B cell (primary cell): ENCODE results near the gene LCE1A. TPM values are rescaled to one million over a fixed set of nuclear protein-coding genes. Genes with fewer than 3 reads are reported as not detected.

ENCODE experiments used
- ATAC-seq: fragments of 200-7000 bp; cut with Tn5 transposase; one replicate; pipeline ENCODE4 v1.10.0; 2021; ENCODE audit warnings: low read depth, mild to moderate bottlenecking, moderate number of reproducible peaks, moderate library complexity
- CTCF ChIA-PET: fragments of 350-600 bp; sonication (Branson Sonifier 250); formaldehyde crosslinking; loops from one replicate; lab custom pipeline; 2021; ENCODE audit warnings: antibody characterized with exemption, inconsistent platforms; lab: Charles Lee
- POLR2A ChIA-PET: fragments of 350-600 bp; sonication (Branson Sonifier 250); formaldehyde crosslinking; loops from one replicate; lab custom pipeline; 2021; ENCODE audit warnings: antibody characterized with exemption; lab: Charles Lee
- DNase-seq: peaks from one replicate; pipeline ENCODE4 v3.0.0; 2013
- H2AFZ ChIP-seq: 2 replicates; pipeline ENCODE4 v1.6.1; 2012; ENCODE audit warnings: mild to moderate bottlenecking, low read depth, low read length; ENCODE audit not compliant: insufficient read depth, poor library complexity, severe bottlenecking
- H3K27ac ChIP-seq, 2 donors: 1 replicate in 1 of 2; 2 replicates in 1 of 2; pipeline ENCODE4 v1.5.1; 2012 to 2013; ENCODE audit warnings: low read length in 2 of 2, mild to moderate bottlenecking in 2 of 2, moderate library complexity in 1 of 2
- H3K27me3 ChIP-seq, 4 experiments: fragments of 200-600 bp in 1 of 4; sonication (generic) in 1 of 4; replicated peaks in 1 of 4; 1 replicate in 2 of 4; 2 replicates in 2 of 4; pipeline versions ENCODE4 v1.6.1 to v1.7.0; 2013 to 2016; ENCODE audit warnings: low read length in 3 of 4, mild to moderate bottlenecking in 2 of 4, mixed read lengths in 1 of 4, moderate library complexity in 1 of 4; ENCODE audit not compliant: insufficient read depth in 4 of 4, control insufficient read depth in 3 of 4; ENCODE audit errors: control extremely low read depth in 1 of 4
- H3K36me3 ChIP-seq, 2 experiments: replicated peaks in 1 of 2; 1 replicate in 1 of 2; 2 replicates in 1 of 2; pipeline versions ENCODE4 v1.6.1 to v1.7.1; 2013; ENCODE audit warnings: low read length in 1 of 2; ENCODE audit not compliant: insufficient read depth in 2 of 2, control insufficient read depth in 1 of 2; ENCODE audit errors: control extremely low read depth in 1 of 2, extremely low read depth in 1 of 2
- H3K4me1 ChIP-seq, 2 donors: fragments of 200-600 bp in 1 of 2; sonication (generic) in 1 of 2; 1 replicate in 1 of 2; 2 replicates in 1 of 2; pipeline versions ENCODE4 v1.5.1 to v1.6.1; 2013 to 2017; ENCODE audit warnings: low read length in 2 of 2; ENCODE audit not compliant: control insufficient read depth in 2 of 2, insufficient read depth in 2 of 2
- H3K4me2 ChIP-seq: replicated peaks from 2 replicates; pipeline ENCODE3; 2012; ENCODE audit warnings: mild to moderate bottlenecking, low read depth, low read length; ENCODE audit not compliant: poor library complexity, severe bottlenecking
- H3K4me3 ChIP-seq, 5 experiments: fragments of 200-600 bp in 1 of 5; sonication (generic) in 1 of 5; 1 replicate in 3 of 5; 2 replicates in 2 of 5; pipeline versions ENCODE4 v1.5.1 to v1.7.0; 2011 to 2016; ENCODE audit warnings: low read length in 4 of 5, mild to moderate bottlenecking in 4 of 5, low read depth in 2 of 5, control low read depth in 1 of 5, moderate library complexity in 1 of 5; ENCODE audit not compliant: insufficient read depth in 1 of 5; ENCODE audit errors: control extremely low read depth in 1 of 5, extremely low read depth in 1 of 5
- H3K79me2 ChIP-seq: fragments of 200-600 bp; sonication (generic); one replicate; pipeline ENCODE4 v1.6.0; 2016; ENCODE audit warnings: low read length; ENCODE audit not compliant: control insufficient read depth, insufficient read depth
- H3K9ac ChIP-seq: fragments of 200-600 bp; sonication (generic); 2 replicates; pipeline ENCODE4 v1.6.1; 2017; ENCODE audit warnings: mild to moderate bottlenecking, low read length, moderate library complexity
- H3K9me3 ChIP-seq, 3 donors: one replicate each; pipeline versions ENCODE4 v1.6.1 to v1.7.1; 2013; ENCODE audit warnings: low read length in 2 of 3; ENCODE audit not compliant: control insufficient read depth in 2 of 3, insufficient read depth in 1 of 3; ENCODE audit errors: control extremely low read depth in 1 of 3
- H4K20me1 ChIP-seq: 2 replicates; pipeline ENCODE4 v1.6.0; 2012; ENCODE audit warnings: mild to moderate bottlenecking, low read length; ENCODE audit not compliant: insufficient read depth, control insufficient read depth, poor library complexity, severe bottlenecking
- H3K27ac Mint-ChIP-seq: one replicate; pipeline ENCODE4 v1.8.0; 2021; ENCODE audit warnings: mixed read lengths
- H3K27me3 Mint-ChIP-seq: one replicate; pipeline ENCODE4 v1.8.0; 2021; ENCODE audit warnings: mixed read lengths
- H3K4me1 Mint-ChIP-seq: one replicate; pipeline ENCODE4 v1.8.0; 2021; ENCODE audit warnings: mixed read lengths
- H3K4me3 Mint-ChIP-seq: one replicate; pipeline ENCODE4 v1.8.0; 2021; ENCODE audit warnings: mixed read lengths
- H3K9me3 Mint-ChIP-seq: one replicate; pipeline ENCODE4 v1.8.0; 2022; ENCODE audit warnings: mixed read lengths; ENCODE audit not compliant: insufficient read depth
- EZH2 ChIP-seq: IDR thresholded peaks from 2 replicates; pipeline ENCODE4 v1.6.1; 2012; ENCODE audit warnings: borderline replicate concordance, low read depth, mild to moderate bottlenecking, moderate library complexity, low read length; ENCODE audit not compliant: insufficient read depth, poor library complexity, severe bottlenecking
- WGBS: methylation state at CpG from one replicate; pipeline ENCODE4 v1.1.5; 2013; ENCODE audit warnings: missing lambda C conversion rate; ENCODE audit not compliant: insufficient coverage; 5-methylcytosine and 5-hydroxymethylcytosine counted together
- intact Hi-C: fragments of 100-400 bp; cut with micrococcal nuclease; formaldehyde crosslinking; loops from one replicate; pipeline ENCODE4 v1.10.0; 2022
- polyA plus RNA-seq: library from polyadenylated mRNA; depleted of rRNA; stranded (reverse); fragments of >200 nt; gene quantifications from 2 replicates; pipeline ENCODE4 v1.2.3, GENCODE V29; 2012
- total RNA-seq, 2 donors: library from RNA; stranded (reverse); fragments of 120-200 nt in 1 of 2; gene quantifications; 1 replicate in 1 of 2; 2 replicates in 1 of 2; pipeline versions ENCODE4 v1.2.3 to v1.2.4, GENCODE V29; 2013 to 2022

Gene LCE1A
- total and polyA plus RNA-seq, 2 donors (not counting 1 experiment from before 2014, with no cell fraction given) = not detected

- Histone ChIP-seq H3K4me2 (no peak overlapping the region), H3K9me3 (no peaks in the 10 kb centered on the region), H3K4me1 (no peaks in the 10 kb centered on the region), H4K20me1 (no peaks in the 10 kb centered on the region), H3K9ac (no peak overlapping the region), H3K27me3 (no peaks in the 10 kb centered on the region), H3K79me2 (no peaks in the 10 kb centered on the region), H3K4me3 (no peak overlapping the region), H2AFZ (no peak overlapping the region), H3K27ac (no peak overlapping the region), H3K36me3 (no peaks in the 10 kb centered on the region)
- Mint-ChIP-seq H3K27ac (no peak overlapping the region), H3K27me3 (peaks cover 22% of the 10 kb centered on the region), H3K4me3 (no peak overlapping the region), H3K9me3 (no peaks in the 10 kb centered on the region), H3K4me1 (no peaks in the 10 kb centered on the region)
- WGBS = 77% methylated on average over 1 of the region's 1 CpG
- ChIA-PET CTCF (interaction anchor here (1.2 kb wide), 1 partner anchor 15 kb away, joined by 3 read pairs; no protein-coding TSS in a partner anchor), POLR2A (no interaction called here)
- DNase-seq (no peak), ATAC-seq (no peak)
- intact Hi-C loops = no loop called here
- no peak for TF ChIP-seq EZH2
Measured at GRCh38 chr1:152858062-152858461, 30.8 kb downstream of the LCE1A start.

- H2AFZ ChIP-seq = no peak within 1 kb of the TSS
- H3K27ac Mint-ChIP-seq = no peak within 1 kb of the TSS
- 98% methylated on average over 3 of the region's 3 CpGs for WGBS
- H3K27me3 ChIP-seq = no peaks in the 10 kb centered on the region
- ChIA-PET POLR2A (no interaction called here), CTCF (interaction anchor here (1.0 kb wide), 1 partner anchor 11 kb away, joined by 4 read pairs; no protein-coding TSS in a partner anchor)
- no peaks in the 10 kb centered on the region for H3K9me3 ChIP-seq
- H3K4me3 ChIP-seq = no peak within 1 kb of the TSS
- H3K9me3 Mint-ChIP-seq = no peaks in the 10 kb centered on the region
- no peaks in the 10 kb centered on the region for H3K79me2 ChIP-seq
- ATAC-seq (no peak), DNase-seq (no peak)
- no peaks in the 10 kb centered on the region for H3K36me3 ChIP-seq
- TF ChIP-seq EZH2 = no peak
- intact Hi-C loops = no loop called here
- H3K27ac ChIP-seq = no peak within 1 kb of the TSS
- H3K9ac ChIP-seq = no peak within 1 kb of the TSS
- H3K4me2 ChIP-seq = no peak within 1 kb of the TSS
- H3K27me3 Mint-ChIP-seq = peaks cover 22% of the 10 kb centered on the region
- H3K4me1 ChIP-seq = no peaks in the 10 kb centered on the region
- no peaks in the 10 kb centered on the region for H3K4me1 Mint-ChIP-seq
- H4K20me1 ChIP-seq = no peaks in the 10 kb centered on the region
- H3K4me3 Mint-ChIP-seq = no peak within 1 kb of the TSS
Measured at GRCh38 chr1:152859696-152860095, 32.4 kb downstream of the LCE1A start, which contains the start of gene LCE7A. Gene LCE7A, plus strand, starts transcription at chr1:152859996. Its CDS starts 702 bp downstream, at chr1:152860698.
